B cell (primary cell): ENCODE results near the gene PRSS33.

Experiments
- CTCF ChIP-seq: fragments of 200-600 bp; IDR thresholded peaks from one replicate; pipeline ENCODE4 v1.8.0; 2022; ENCODE audit warnings: antibody characterized with exemption, mild to moderate bottlenecking
- EZH2 ChIP-seq: IDR thresholded peaks from 2 replicates; pipeline ENCODE4 v1.6.1; 2012; ENCODE audit warnings: borderline replicate concordance, low read depth, mild to moderate bottlenecking, moderate library complexity, low read length; ENCODE audit not compliant: insufficient read depth, poor library complexity, severe bottlenecking

DNA sequence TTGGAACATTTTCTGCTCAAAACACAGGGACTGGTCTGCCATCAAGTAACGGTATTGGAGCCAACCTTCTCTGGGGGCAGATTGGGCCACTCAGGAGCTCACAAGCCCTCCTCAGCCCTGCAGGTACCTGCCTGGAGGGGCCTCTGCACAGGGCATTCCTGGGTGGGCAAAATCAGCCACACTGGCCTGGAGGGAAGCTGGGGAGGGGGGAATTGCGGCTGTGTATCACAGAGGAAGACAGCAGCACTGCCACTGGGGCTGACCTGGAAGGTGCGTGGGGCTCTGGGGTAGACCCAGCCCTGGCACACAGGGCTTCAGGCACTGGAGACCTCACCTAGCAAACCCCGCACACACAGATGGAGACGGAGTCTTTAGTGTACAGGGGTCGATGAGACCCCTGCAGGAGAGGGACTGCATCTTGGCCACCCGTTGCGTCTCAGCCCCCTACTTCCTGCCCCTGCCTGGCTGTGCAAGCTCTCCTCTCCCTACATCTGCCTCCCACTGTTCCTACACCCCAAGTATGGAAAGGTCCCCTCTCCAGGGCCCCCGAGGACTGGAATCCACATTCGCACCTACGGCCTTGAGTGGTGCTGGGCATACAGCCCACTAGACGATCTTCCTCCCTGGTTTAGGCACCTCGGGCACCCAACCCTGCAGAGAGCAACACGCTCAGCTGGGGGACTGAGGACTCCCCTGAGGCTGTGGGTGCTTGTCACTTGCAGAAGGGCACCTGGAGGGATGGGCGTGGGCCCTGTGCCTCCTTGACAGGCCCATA is 42.1 kb downstream of the PRSS33 start:
- TF ChIP-seq CTCF: no peak
- no peak for TF ChIP-seq EZH2
